ENCODE data around the gene TAS1R3.

TAS1R3 gene

GRCh38 chr1:1292442-1292779 is 38.7 kb upstream of the TAS1R3 start:
- Mint-ChIP-seq H3K27me3 (peaks cover 8% of the 10 kb centered on the region), H3K9me3 (peaks cover 0 to 7% of the 10 kb centered on the region in 2 donors), H3K27ac (peak overlapping the region in 1 of 2 donors; percentile 76), H3K4me1 (peaks cover 16% of the 10 kb centered on the region), H3K4me3 (no peak overlapping the region)
- ATAC-seq = no peak
- no peak for DNase-seq

- no peak for DNase-seq
- H3K4me1 Mint-ChIP-seq = peaks cover 16% of the 10 kb centered on the region
- ATAC-seq = no peak
- H3K9me3 Mint-ChIP-seq = peaks cover 0 to 7% of the 10 kb centered on the region in 2 donors
- H3K27me3 Mint-ChIP-seq = peaks cover 8% of the 10 kb centered on the region
- H3K4me3 Mint-ChIP-seq = no peak overlapping the region
- H3K27ac Mint-ChIP-seq = no peak overlapping the region
These were observed 38.2 kb upstream of the TAS1R3 start for GRCh38 chr1:1292851-1293250.

- Mint-ChIP-seq H3K27ac (no peak overlapping the region), H3K9me3 (peaks cover 0 to 7% of the 10 kb centered on the region in 2 donors), H3K27me3 (peaks cover 8% of the 10 kb centered on the region), H3K4me1 (peaks cover 16% of the 10 kb centered on the region), H3K4me3 (no peak overlapping the region)
- ATAC-seq = peak; percentile 19
- DNase-seq = no peak
These were observed 37.5 kb upstream of the TAS1R3 start for GRCh38 chr1:1293263-1294249.

- ATAC-seq (peak; percentile 0), DNase-seq (no peak)
- Mint-ChIP-seq H3K4me3 (no peak overlapping the region), H3K4me1 (peaks cover 16% of the 10 kb centered on the region), H3K27ac (no peak overlapping the region), H3K27me3 (peaks cover 8% of the 10 kb centered on the region), H3K9me3 (peaks cover 0 to 7% of the 10 kb centered on the region in 2 donors)
These were observed 36.7 kb upstream of the TAS1R3 start for GRCh38 chr1:1294250-1294890.

GRCh38 chr1:1295154-1295923 is 35.7 kb upstream of the TAS1R3 start:
- H3K27ac Mint-ChIP-seq = no peak overlapping the region
- H3K9me3 Mint-ChIP-seq = peaks cover 0 to 1% of the 10 kb centered on the region in 2 donors
- peaks cover 17% of the 10 kb centered on the region for H3K4me1 Mint-ChIP-seq
- DNase-seq (no peak), ATAC-seq (no peak)
- no peak overlapping the region for H3K4me3 Mint-ChIP-seq
- peaks cover 2% of the 10 kb centered on the region for H3K27me3 Mint-ChIP-seq

GRCh38 chr1:1296070-1297061 is 34.7 kb upstream of the TAS1R3 start:
- Mint-ChIP-seq H3K4me3 (no peak overlapping the region), H3K27ac (no peak overlapping the region), H3K9me3 (no peaks in the 10 kb centered on the region), H3K27me3 (no peaks in the 10 kb centered on the region), H3K4me1 (peaks cover 13% of the 10 kb centered on the region)
- no peak for ATAC-seq
- no peak for DNase-seq

- Mint-ChIP-seq H3K9me3 (no peaks in the 10 kb centered on the region), H3K4me3 (no peak overlapping the region), H3K27ac (no peak overlapping the region), H3K27me3 (no peaks in the 10 kb centered on the region), H3K4me1 (peaks cover 5% of the 10 kb centered on the region)
- no peak for DNase-seq
- ATAC-seq = no peak
These were observed 33.2 kb upstream of the TAS1R3 start for GRCh38 chr1:1297802-1298424.

- Mint-ChIP-seq H3K4me1 (peaks cover 5% of the 10 kb centered on the region), H3K9me3 (no peaks in the 10 kb centered on the region), H3K27ac (no peak overlapping the region), H3K4me3 (no peak overlapping the region), H3K27me3 (no peaks in the 10 kb centered on the region)
- no peak for ATAC-seq
- DNase-seq = no peak
These were observed 32.0 kb upstream of the TAS1R3 start for GRCh38 chr1:1298861-1299685.

- no peak for DNase-seq
These were observed 31.3 kb upstream of the TAS1R3 start for GRCh38 chr1:1299686-1300351.

GRCh38 chr1:1300352-1300739 is 30.7 kb upstream of the TAS1R3 start:
- H3K4me1 Mint-ChIP-seq = peaks cover 16% of the 10 kb centered on the region
- ATAC-seq (no peak), DNase-seq (no peak)
- H3K27me3 Mint-ChIP-seq = no peaks in the 10 kb centered on the region
- no peak overlapping the region for H3K4me3 Mint-ChIP-seq
- H3K9me3 Mint-ChIP-seq = no peaks in the 10 kb centered on the region
- H3K27ac Mint-ChIP-seq = no peak overlapping the region

More at GRCh38 chr1:1299686-1300351, 31.3 kb upstream of the TAS1R3 start:
- Mint-ChIP-seq H3K9me3 (no peaks in the 10 kb centered on the region), H3K4me3 (no peak overlapping the region), H3K27me3 (no peaks in the 10 kb centered on the region), H3K27ac (no peak overlapping the region), H3K4me1 (peaks cover 10% of the 10 kb centered on the region)
- peak; percentile 51 for ATAC-seq

GRCh38 chr1:1302006-1302430 is 29.1 kb upstream of the TAS1R3 start:
- Mint-ChIP-seq H3K4me3 (no peak overlapping the region), H3K27ac (no peak overlapping the region), H3K27me3 (no peaks in the 10 kb centered on the region), H3K4me1 (peaks cover 32% of the 10 kb centered on the region), H3K9me3 (no peaks in the 10 kb centered on the region)
- DNase-seq (no peak), ATAC-seq (no peak)

GRCh38 chr1:1302951-1303509 is 28.1 kb upstream of the TAS1R3 start:
- no peak for ATAC-seq
- no peak for DNase-seq
- Mint-ChIP-seq H3K27me3 (no peaks in the 10 kb centered on the region), H3K4me3 (no peak overlapping the region), H3K27ac (no peak overlapping the region), H3K9me3 (no peaks in the 10 kb centered on the region), H3K4me1 (peaks cover 36% of the 10 kb centered on the region)

- Mint-ChIP-seq H3K9me3 (no peaks in the 10 kb centered on the region), H3K27me3 (no peaks in the 10 kb centered on the region), H3K27ac (no peak overlapping the region), H3K4me3 (no peak overlapping the region), H3K4me1 (peaks cover 36% of the 10 kb centered on the region)
- no peak for DNase-seq
- no peak for ATAC-seq
These were observed 27.3 kb upstream of the TAS1R3 start for GRCh38 chr1:1303736-1304135.

Measured in stimulated activated naive CD8-positive, alpha-beta T cell treated with anti-CD3 and anti-CD28 coated beads, Interleukin-15, amount 100 ng/mL, for 72 hours (primary cell).